KMS-11 (cell line): ENCODE measurements around the gene RAD9A.
A peak's percentile ranks its signal among the peaks of the same experiment; 100 is the strongest.

Source experiments
- H2AFZ ChIP-seq: fragments of 200-600 bp; sonication (generic); 2 replicates; pipeline ENCODE4 v1.6.1; 2016; ENCODE audit warnings: antibody characterized with exemption, mixed run types, low read depth
- H3K27ac ChIP-seq: fragments of 200-600 bp; sonication (generic); 2 replicates; pipeline ENCODE4 v1.6.1; 2016; ENCODE audit warnings: mild to moderate bottlenecking, mixed run types
- H3K27me3 ChIP-seq: fragments of 200-600 bp; sonication (generic); 2 replicates; pipeline ENCODE4 v1.6.1; 2017; ENCODE audit warnings: mild to moderate bottlenecking, low read depth, mixed run types, moderate library complexity; ENCODE audit not compliant: insufficient read depth
- H3K36me3 ChIP-seq: fragments of 200-600 bp; sonication (generic); 2 replicates; pipeline ENCODE4 v1.6.1; 2017; ENCODE audit warnings: mild to moderate bottlenecking, mixed run types; ENCODE audit not compliant: insufficient read depth
- H3K4me1 ChIP-seq: fragments of 200-600 bp; sonication (generic); 2 replicates; pipeline ENCODE4 v1.6.1; 2016; ENCODE audit warnings: mild to moderate bottlenecking, low read depth, mixed run types; ENCODE audit not compliant: poor library complexity, severe bottlenecking
- H3K4me2 ChIP-seq: fragments of 200-600 bp; sonication (generic); 2 replicates; pipeline ENCODE4 v1.7.0; 2016; ENCODE audit warnings: mild to moderate bottlenecking, mixed run types
- H3K4me3 ChIP-seq: fragments of 200-600 bp; sonication (generic); IDR thresholded peaks from 2 replicates; pipeline ENCODE4 v1.6.1; 2017; ENCODE audit warnings: low read depth, low read length, mixed read lengths; ENCODE audit not compliant: insufficient read depth
- H3K79me2 ChIP-seq: fragments of 200-600 bp; sonication (generic); 2 replicates; pipeline ENCODE4 v1.6.1; 2016; ENCODE audit warnings: low read depth, mixed run types; ENCODE audit not compliant: insufficient read depth
- H3K9ac ChIP-seq: fragments of 200-600 bp; sonication (generic); 2 replicates; pipeline ENCODE4 v1.6.1; 2016; ENCODE audit warnings: mild to moderate bottlenecking, mixed run types
- H4K20me1 ChIP-seq: fragments of 200-600 bp; sonication (generic); 2 replicates; pipeline ENCODE4 v1.6.1; 2016; ENCODE audit warnings: mild to moderate bottlenecking, mixed run types; ENCODE audit not compliant: insufficient read depth
- CTCF ChIP-seq: fragments of 200-600 bp; sonication (generic); conservative IDR thresholded peaks from 2 replicates; pipeline ENCODE4 v1.6.1; 2017; ENCODE audit warnings: low read depth, mild to moderate bottlenecking, antibody characterized with exemption, low read length, moderate library complexity, mixed read lengths

RAD9A gene

GRCh38 chr11:67371189-67371910 lies 20.4 kb upstream of the RAD9A start:
- Histone ChIP-seq H3K36me3 (no peaks in the 10 kb centered on the region), H3K27me3 (peaks cover 25% of the 10 kb centered on the region), H3K4me3 (no peak overlapping the region), H3K9ac (no peak overlapping the region), H2AFZ (no peak overlapping the region), H4K20me1 (no peaks in the 10 kb centered on the region), H3K79me2 (no peaks in the 10 kb centered on the region), H3K4me1 (peaks cover 36% of the 10 kb centered on the region), H3K4me2 (no peak overlapping the region), H3K27ac (no peak overlapping the region)
- TF ChIP-seq CTCF, result peak; percentile 44; the same call in 1 of the 2 replicates

GRCh38 chr11:67371911-67372320 lies 19.9 kb upstream of the RAD9A start:
- Histone ChIP-seq H3K79me2 (no peaks in the 10 kb centered on the region), H3K4me3 (no peak overlapping the region), H3K27me3 (peaks cover 31% of the 10 kb centered on the region), H3K4me1 (peaks cover 36% of the 10 kb centered on the region), H3K36me3 (no peaks in the 10 kb centered on the region), H3K9ac (no peak overlapping the region), H3K4me2 (no peak overlapping the region), H4K20me1 (no peaks in the 10 kb centered on the region), H3K27ac (no peak overlapping the region), H2AFZ (no peak overlapping the region)
- no peak for TF ChIP-seq CTCF

GRCh38 chr11:67372321-67372992 lies 19.3 kb upstream of the RAD9A start:
- Histone ChIP-seq H3K27me3 (peaks cover 36% of the 10 kb centered on the region), H3K36me3 (no peaks in the 10 kb centered on the region), H3K4me1 (peaks cover 36% of the 10 kb centered on the region), H3K4me2 (no peak overlapping the region; the same call in 1 of the 2 replicates), H3K4me3 (no peak overlapping the region), H3K79me2 (no peaks in the 10 kb centered on the region), H2AFZ (peak overlapping the region; percentile 73), H4K20me1 (no peaks in the 10 kb centered on the region), H3K27ac (no peak overlapping the region), H3K9ac (peak overlapping the region; percentile 46; the same call in 1 of the 2 replicates)
- no peak for TF ChIP-seq CTCF

GRCh38 chr11:67372993-67373647 lies 18.7 kb upstream of the RAD9A start, which contains the start of gene CLCF1:
TSS of gene CLCF1 (minus strand) at chr11:67373598. CDS start at chr11:67373539, 59 bp downstream.
- Histone ChIP-seq H3K9ac (peak within 1 kb of the TSS; percentile 46; the same call in 1 of the 2 replicates), H3K27me3 (peaks cover 39% of the 10 kb centered on the region), H3K79me2 (no peaks in the 10 kb centered on the region), H4K20me1 (no peaks in the 10 kb centered on the region), H3K4me1 (peaks cover 33% of the 10 kb centered on the region), H2AFZ (peak within 1 kb of the TSS; percentile 73), H3K4me2 (peak within 1 kb of the TSS; percentile 92), H3K27ac (no peak within 1 kb of the TSS), H3K4me3 (no peak within 1 kb of the TSS), H3K36me3 (no peaks in the 10 kb centered on the region)
- TF ChIP-seq CTCF, result no peak
